Measurements from ENCODE around the gene TTC23.

The TTC23 gene

DNA sequence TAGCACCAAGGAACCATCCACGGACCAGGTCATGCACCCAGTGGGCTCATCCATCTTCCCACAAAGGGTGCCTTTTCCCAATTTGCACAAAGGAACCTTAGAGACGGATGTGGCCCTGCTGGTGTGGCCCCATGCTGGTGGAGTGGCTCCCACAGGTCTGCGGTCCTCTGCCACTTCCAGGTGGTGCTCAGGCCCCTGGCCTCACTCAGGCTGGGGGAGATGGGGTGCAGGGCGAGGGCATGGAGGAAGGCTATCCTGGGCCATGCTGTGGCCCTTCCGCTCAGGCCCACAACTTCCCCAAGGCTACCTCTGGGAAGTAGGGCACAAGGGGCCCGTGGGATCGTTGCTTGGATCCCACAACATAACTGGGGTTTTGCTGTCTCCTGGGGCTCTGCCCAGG is 149.7 kb downstream of the TTC23 start:
- no peak for DNase-seq

DNA sequence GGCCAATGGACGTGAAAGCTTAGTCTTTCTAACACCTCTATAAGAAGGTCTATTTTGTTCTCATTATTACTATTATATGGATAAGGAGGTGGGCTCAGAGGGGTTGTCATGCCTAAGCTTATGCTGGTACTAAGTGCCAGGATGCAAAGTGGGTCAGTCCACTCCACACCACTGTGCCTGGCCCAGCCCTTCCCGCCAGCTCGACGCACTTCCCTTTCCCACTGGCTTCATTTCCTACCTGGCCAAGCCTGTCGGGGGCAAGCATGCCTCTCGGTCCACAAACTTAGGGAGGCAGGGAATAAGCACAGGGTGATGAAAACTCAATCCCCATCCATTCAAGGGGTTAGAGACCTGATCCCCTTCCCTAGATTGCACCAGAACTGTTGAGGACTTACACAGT is 150.4 kb downstream of the TTC23 start:
- no peak for DNase-seq

DNA sequence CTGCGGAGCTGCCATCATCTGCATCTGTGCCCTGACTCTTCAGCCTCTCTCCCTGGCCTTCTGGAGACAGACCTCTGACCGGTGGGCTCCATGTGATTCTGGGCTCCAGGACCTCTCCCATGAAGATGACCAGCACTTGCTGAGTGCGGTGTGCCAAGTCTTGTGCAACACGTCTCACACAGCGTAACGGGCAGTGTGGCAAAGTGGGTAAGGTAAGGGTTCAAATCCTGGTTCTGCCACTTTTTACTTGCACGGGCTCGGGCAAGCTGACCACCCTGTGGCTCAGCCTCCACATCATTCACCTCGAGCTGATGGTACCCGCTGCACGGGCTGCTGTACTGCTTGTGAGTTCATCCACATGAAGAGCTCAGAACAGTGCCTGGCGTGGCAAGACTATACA is 151.0 kb downstream of the TTC23 start:
- DNase-seq = no peak

DNA sequence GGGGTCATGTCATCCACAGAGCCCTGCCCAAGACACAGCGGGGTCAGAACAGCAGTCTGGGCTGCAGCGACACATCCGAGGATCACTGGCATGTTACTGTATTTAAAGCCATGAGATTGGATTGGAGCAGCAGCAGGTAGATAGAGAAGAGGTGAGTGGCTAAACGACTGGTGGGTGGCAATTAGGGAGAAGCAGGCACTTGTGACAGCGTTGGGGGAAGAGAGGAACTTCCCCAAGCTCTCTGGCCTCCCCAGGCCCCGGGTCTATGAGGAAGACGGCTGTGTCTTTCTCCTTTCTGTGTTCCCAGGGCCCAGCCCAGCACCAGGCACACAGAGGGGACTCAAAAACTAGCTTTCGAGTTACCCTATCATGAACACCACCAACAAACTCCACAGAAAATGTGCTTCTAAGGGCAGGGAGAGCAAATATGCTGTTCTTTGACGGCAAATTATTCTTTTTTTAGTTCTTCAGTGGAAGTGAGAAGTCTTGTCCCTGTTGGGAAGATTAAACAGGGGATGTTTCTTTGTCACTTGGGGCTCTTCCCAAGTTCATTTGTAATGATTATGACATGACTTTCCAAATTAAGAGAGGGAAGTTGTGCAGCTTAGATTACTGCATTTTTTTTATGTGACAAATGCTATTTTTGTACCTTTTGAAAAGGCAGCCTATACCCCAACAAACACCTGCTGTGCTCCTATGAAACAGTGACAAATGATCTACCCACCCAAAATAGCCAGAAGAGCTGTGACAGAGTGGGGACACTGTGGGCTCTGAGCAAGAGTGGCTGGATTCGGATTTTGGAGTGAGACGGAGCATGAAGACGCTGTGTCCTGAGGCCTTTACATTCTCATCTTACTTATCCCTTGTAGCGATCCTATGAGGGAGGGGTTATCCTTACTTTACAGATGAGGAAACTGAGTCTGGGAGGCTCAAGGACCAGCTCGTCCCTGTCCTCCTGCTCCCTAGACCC is 151.7 kb downstream of the TTC23 start:
- no peak for DNase-seq

DNA sequence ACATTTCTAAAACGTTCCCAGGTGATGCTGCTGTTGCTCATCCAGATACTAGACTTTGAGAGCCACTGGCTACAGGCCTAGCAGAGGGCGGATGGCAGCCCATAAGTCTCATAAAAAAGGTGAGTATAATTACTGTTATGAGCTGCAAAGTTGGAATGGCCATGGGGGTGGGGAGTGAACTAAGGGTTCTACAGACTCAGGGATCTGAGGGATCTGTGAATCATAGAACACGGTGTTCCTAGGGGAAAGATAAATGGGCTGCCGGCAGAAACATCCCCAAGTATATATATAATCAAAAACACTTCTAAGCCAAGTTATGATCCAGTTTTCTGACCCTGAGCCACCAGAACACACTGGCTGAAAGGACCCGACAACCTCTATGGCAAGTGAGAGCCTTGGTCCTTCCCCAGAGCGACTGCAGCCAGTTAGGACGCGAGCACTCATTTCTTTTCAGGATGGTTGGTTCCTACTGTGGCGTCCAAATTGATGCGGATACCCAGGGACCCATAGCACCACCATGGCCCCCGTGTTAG is 152.4 kb downstream of the TTC23 start:
- no peak for DNase-seq

DNA sequence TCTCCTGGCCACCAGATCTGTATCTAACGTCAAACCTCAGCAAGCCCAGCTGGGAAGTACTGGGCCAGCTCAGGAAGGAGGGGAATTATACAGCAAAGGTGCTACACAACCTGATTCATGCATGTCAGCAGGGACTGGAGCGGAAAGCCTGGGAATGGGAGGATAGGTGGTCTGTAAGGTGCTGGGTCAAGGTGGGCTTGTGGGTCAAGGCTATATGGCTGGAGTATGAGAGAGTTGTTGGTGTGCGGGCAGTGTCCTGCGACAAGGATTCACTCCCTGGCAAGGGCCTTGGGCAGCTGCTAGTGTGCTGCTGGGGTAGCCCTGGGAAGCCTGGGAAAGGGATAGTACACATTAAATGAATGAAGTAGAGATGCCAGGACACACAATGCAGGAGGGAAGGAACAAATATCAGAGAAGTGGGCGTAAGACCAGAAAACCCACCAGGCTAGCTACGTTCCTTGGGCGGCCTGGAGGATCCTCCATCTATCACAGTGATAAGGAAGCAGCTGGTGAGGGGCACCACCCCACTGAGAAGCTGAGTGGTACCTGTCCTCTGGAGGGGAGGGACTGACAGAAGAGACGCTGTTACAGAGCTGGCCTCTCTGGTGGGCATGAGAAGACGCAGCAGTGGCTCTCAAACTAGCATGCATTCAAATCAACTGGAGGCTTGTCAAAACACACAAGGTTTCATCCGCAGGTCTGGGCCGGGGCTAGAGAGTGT is 153.0 kb downstream of the TTC23 start:
- no peak for DNase-seq

DNA sequence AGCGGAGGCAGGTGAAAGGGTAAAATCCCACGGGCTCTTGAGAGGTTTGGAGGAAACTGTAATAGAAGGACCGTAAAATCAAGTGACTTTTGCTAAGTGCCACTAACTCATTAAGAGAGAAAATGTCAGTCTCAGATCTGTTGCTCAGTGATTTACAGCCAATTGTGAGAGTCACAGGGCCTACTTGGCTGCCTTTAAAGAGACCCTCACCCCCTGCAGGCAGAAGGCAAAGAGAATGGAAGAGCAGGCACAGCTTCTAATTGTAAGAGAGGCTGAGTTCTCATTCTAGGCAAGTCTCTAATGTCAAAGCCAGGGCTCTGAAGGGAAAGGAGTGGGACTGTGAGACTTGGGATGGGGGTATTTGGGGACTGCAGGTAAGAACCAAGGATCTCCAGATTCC is 153.8 kb downstream of the TTC23 start:
- DNase-seq = no peak

DNA sequence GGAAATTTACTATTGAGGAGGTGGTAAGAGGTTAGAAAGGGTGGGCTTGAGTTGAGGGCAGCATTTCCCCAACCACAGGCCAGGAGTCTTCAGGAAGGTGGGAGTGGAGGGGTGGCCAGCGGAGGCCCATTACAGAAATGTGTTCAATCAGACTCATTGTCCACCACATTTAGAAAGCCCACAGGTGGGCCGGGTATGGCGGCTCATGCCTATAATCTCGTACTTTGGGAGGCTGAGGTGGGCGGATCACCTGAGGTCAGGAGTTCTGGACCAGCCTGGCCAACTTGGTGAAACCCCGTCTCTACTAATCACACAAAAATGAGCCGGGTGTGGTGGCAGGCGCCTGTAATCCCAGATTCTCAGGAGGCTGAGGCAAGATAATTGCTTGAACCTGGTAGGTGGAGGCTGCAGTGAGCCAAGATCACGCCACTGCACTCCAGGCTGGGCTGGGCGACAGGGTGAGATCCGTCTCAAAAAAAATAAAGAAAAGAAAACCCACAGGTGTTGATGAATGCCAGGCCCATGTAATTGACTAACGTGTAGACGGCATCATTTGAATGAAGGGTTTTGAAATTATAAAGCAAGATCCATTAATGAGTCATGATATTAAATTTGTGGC is 156.7 kb downstream of the TTC23 start:
- no peak for DNase-seq

DNA sequence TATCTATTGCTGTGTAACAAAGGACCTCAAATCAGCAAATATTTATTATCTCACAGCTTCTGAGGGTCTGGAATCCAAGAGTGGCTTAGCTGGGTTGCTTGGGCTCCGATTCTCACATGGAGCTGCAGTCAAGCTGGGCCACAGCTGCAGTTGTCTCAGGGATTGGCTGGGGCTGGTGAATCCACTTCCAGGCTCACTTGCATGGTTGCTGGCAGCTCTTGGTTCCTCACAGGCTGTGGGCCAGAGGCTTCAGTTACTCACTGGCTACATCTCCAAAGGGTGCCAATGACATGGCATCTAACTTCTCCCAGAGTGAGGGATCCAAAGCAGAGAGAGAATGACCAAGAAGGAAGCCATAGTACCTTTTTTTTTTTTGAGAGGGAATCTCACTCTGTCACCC is 158.4 kb downstream of the TTC23 start:
- no peak for DNase-seq

DNA sequence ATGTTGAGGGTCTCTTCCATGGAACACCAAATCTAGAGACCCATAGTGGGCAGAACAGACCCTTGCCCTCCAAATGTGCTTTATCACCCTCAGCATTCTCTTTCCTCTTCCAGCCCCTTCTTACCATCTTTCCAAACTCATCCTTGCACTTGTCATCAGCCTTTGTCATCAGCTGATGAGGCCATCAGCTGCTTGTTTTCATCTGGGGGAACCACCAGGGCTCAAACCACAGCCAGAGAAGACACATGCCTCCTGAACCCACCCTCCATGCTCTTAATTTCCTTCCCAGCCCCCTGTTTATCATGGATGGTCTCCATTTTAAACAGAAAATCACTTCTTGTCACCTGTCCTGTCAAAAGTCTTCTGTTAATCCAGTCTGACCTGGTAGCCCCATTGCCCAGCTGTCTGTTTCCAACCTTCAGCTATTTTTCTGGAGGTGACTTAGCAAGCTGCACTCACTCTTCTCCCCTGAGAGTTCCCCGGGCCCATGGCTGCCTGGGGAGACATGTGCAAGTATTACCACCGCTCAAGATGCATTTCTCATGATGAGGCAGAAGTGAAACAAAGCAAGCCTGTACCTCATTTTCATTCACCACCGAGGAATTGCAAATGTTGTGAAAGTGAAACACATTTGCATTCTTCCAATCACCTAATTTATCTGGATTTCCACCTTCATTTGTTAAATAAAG is 159.2 kb downstream of the TTC23 start:
- peak in 1 of 2 experiments; percentile 7 for DNase-seq

DNA sequence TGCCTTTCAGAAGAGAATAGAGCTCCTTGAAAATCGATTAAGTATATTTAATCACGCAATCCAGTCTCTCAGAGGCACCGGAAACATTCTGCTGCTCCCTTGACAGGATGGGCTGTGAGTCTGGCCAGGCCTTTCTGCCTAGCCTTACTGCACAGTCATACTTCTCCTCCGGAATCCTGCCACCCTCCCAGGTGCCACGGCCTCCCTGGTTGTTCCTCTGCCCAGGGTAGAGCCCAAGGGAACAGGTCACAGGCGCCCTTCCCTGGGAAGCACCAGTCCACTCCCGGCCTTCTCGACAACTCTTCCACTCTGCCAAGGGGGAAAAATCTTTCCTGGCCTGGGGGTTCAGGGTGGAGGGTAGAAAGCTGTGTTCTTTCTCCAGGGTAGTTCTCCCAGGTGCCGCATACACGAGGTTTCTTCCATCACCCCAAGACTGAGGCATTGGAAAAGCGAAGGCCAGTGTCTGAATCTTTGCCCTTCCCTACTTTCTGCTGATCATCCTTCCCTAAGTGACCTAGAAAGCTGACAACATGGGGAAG is 161.9 kb downstream of the TTC23 start:
- DNase-seq = peak in 1 of 2 experiments; percentile 4

DNA sequence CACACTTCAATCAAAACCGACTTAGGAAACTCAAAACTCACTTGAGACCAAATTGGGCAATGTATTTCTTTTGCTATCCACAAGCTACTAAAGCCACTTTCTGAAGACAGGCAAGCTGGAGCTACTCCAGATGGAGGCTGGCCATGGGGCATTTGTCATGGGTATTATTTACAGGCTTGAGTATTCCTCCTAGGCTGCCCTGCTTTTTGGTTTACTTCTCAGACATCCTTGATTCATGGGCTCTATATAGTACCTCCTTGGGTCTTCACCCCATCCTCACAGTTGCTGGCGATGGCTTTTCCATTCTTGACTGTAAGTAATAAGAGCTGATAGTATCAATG is 163.1 kb downstream of the TTC23 start:
- no peak for DNase-seq

Measured in activated T-cell treated with anti-CD3 and anti-CD28 coated beads, Interleukin-2, amount 50 U/mL, for 48 hours (primary cell).